HG03159 (cell line): ENCODE measurements around the gene SUN5.
"Not testable (repeated sequence)": the region's sequence is repeated elsewhere in the genome, so short reads cannot be mapped to it uniquely, and the experiment has no call there.

Experiments used
- ATAC-seq: cut with Tn5 transposase; IDR thresholded peaks from one replicate; pipeline ENCODE4 v1.9.1; 2021; ENCODE audit warnings: mild to moderate bottlenecking, moderate library complexity; ENCODE audit not compliant: unreplicated experiment

The SUN5 gene

GRCh38 chr20:33004141-33004751 lies at the start of gene SUN5:
TSS of gene SUN5 (minus strand) at chr20:33004433. CDS start at chr20:33004340, 93 bp downstream.
- no peak for ATAC-seq

GRCh38 chr20:33053291-33054106 lies 49.3 kb upstream of the SUN5 start, which contains the start of gene BPIFB3:
TSS of gene BPIFB3 (plus strand) at chr20:33053903. CDS start at chr20:33055436, 1,533 bp downstream.
- no peak for ATAC-seq

GRCh38 chr20:33051333-33051732 lies 47.1 kb upstream of the SUN5 start:
- ATAC-seq: no peak

GRCh38 chr20:33046412-33046811 lies 42.2 kb upstream of the SUN5 start:
- no peak for ATAC-seq

GRCh38 chr20:33045129-33045721 lies 41.0 kb upstream of the SUN5 start:
- not testable (repeated sequence) for ATAC-seq

- ATAC-seq: no peak
Measured at GRCh38 chr20:33043731-33044181, 39.5 kb upstream of the SUN5 start.

- ATAC-seq: no peak
Measured at GRCh38 chr20:33042983-33043730, 38.9 kb upstream of the SUN5 start.

GRCh38 chr20:33042430-33042829 lies 38.2 kb upstream of the SUN5 start:
- ATAC-seq: no peak

GRCh38 chr20:33038243-33038642 lies 34.0 kb upstream of the SUN5 start:
- ATAC-seq: no peak

GRCh38 chr20:33037456-33037855 lies 33.2 kb upstream of the SUN5 start:
- no peak for ATAC-seq

- no peak for ATAC-seq
Measured at GRCh38 chr20:33034901-33035492, 30.8 kb upstream of the SUN5 start.

GRCh38 chr20:33034115-33034514 lies 29.9 kb upstream of the SUN5 start:
- no peak for ATAC-seq

- ATAC-seq: no peak
Measured at GRCh38 chr20:33033381-33033780, 29.1 kb upstream of the SUN5 start.

GRCh38 chr20:33032555-33032954 lies 28.3 kb upstream of the SUN5 start:
- ATAC-seq: no peak

GRCh38 chr20:33031531-33031930 lies 27.3 kb upstream of the SUN5 start, which contains the start of gene BPIFB6:
TSS of gene BPIFB6 (plus strand) at chr20:33031648. CDS start at chr20:33031648, 0 bp downstream.
- ATAC-seq: no peak

- ATAC-seq: no peak
Measured at GRCh38 chr20:33030569-33030968, 26.3 kb upstream of the SUN5 start.

- ATAC-seq: no peak
Measured at GRCh38 chr20:33030076-33030475, 25.8 kb upstream of the SUN5 start.

- ATAC-seq: no peak
Measured at GRCh38 chr20:33028875-33029274, 24.6 kb upstream of the SUN5 start.

GRCh38 chr20:33027769-33028751 lies 23.8 kb upstream of the SUN5 start:
- ATAC-seq: no peak
